PC-3 (cell line): Measurements from ENCODE around the gene KIAA2012. TPM values are rescaled to one million over a fixed set of nuclear protein-coding genes. Genes with fewer than 3 reads are reported as not detected.

ENCODE experiments used
- ATAC-seq: fragments of 200-7000 bp; cut with Tn5 transposase; 2 replicates; pipeline ENCODE4 v1.9.1; 2020; ENCODE audit warnings: mild to moderate bottlenecking, moderate library complexity
- BruUV-seq: library from RNA; stranded (reverse); fragments of 400-500 nt; replicated peaks from 2 replicates; lab custom pipeline; 2021; lab: Mats Ljungman, UMichigan
- CTCF ChIA-PET: fragments of 300-600 bp; sonication (Branson Sonifier 250); formaldehyde crosslinking; loops from one replicate; lab custom pipeline; 2022; ENCODE audit warnings: antibody characterized with exemption; lab: Charles Lee
- POLR2A ChIA-PET: fragments of 300-600 bp; sonication (Branson Sonifier 250); formaldehyde crosslinking; loops from one replicate; lab custom pipeline; 2022; ENCODE audit warnings: antibody characterized with exemption; ENCODE audit not compliant: unreplicated experiment; lab: Charles Lee
- DNase-seq: peaks from one replicate; pipeline ENCODE4 v3.0.0-alpha.2; 2015
- H2AFZ ChIP-seq: fragments of 300-600 bp; sonication (generic); 2 replicates; pipeline ENCODE4 v1.6.0; 2016; ENCODE audit warnings: antibody characterized with exemption, low read length
- H3F3A ChIP-seq: fragments of 300-600 bp; sonication (generic); one replicate; pipeline ENCODE4 v1.6.0; 2017; ENCODE audit warnings: antibody characterized with exemption, low read length, control low read depth, mild to moderate bottlenecking; ENCODE audit not compliant: unreplicated experiment
- H3K27ac ChIP-seq: fragments of 300-600 bp; sonication (generic); 2 replicates; pipeline ENCODE4 v1.5.1; 2016; ENCODE audit warnings: mild to moderate bottlenecking, low read length
- H3K27me3 ChIP-seq: fragments of 300-600 bp; sonication (generic); 2 replicates; pipeline ENCODE4 v1.6.1; 2016; ENCODE audit warnings: low read length, mixed read lengths
- H3K36me3 ChIP-seq: fragments of 300-600 bp; sonication (generic); 2 replicates; pipeline ENCODE4 v1.6.1; 2016; ENCODE audit warnings: low read depth, mixed run types, low read length, mixed read lengths
- H3K4me1 ChIP-seq: fragments of 300-600 bp; sonication (generic); 2 replicates; pipeline ENCODE4 v1.5.1; 2016; ENCODE audit warnings: low read length; ENCODE audit not compliant: insufficient read depth
- H3K4me2 ChIP-seq: fragments of 300-600 bp; sonication (generic); 2 replicates; pipeline ENCODE4 v1.6.0; 2016; ENCODE audit warnings: low read length
- H3K4me3 ChIP-seq: fragments of 300-600 bp; sonication (generic); 2 replicates; pipeline ENCODE4 v1.5.1; 2016; ENCODE audit warnings: mild to moderate bottlenecking, low read length, mixed read lengths
- H3K79me2 ChIP-seq: fragments of 300-600 bp; sonication (generic); 2 replicates; pipeline ENCODE4 v1.6.1; 2017; ENCODE audit warnings: low read length, mixed read lengths
- H3K9ac ChIP-seq: fragments of 300-600 bp; sonication (generic); 2 replicates; pipeline ENCODE4 v1.6.0; 2016; ENCODE audit warnings: mild to moderate bottlenecking, low read length
- H3K9me2 ChIP-seq: fragments of 300-600 bp; sonication (generic); replicated peaks from 2 replicates; pipeline ENCODE4 v1.6.1; 2016; ENCODE audit warnings: mixed run types, low read length, mixed read lengths
- H3K9me3 ChIP-seq: fragments of 300-600 bp; sonication (generic); 2 replicates; pipeline ENCODE4 v1.6.1; 2016; ENCODE audit warnings: low read length, mixed read lengths
- H4K20me1 ChIP-seq: fragments of 300-600 bp; sonication (generic); 2 replicates; pipeline ENCODE4 v1.6.1; 2016; ENCODE audit warnings: low read length, mixed read lengths
- EZH2 ChIP-seq: fragments of 300-600 bp; sonication (generic); IDR thresholded peaks from one replicate; pipeline ENCODE4 v1.6.1; 2017; ENCODE audit warnings: antibody characterized with exemption, mild to moderate bottlenecking, low read length; ENCODE audit not compliant: unreplicated experiment
- EZH2phosphoT487 ChIP-seq: fragments of 300-600 bp; sonication (generic); IDR thresholded peaks from 2 replicates; pipeline ENCODE4 v1.6.1; 2018; ENCODE audit warnings: mild to moderate bottlenecking, antibody characterized with exemption, low read length, borderline replicate concordance
- intact Hi-C: fragments of 100-400 bp; cut with micrococcal nuclease; formaldehyde crosslinking; loops from 2 replicates; pipeline ENCODE4 v1.9.0; 2023
- total RNA-seq: library from RNA; depleted of rRNA; stranded (reverse); fragments of >200 nt; gene quantifications from 2 replicates; pipeline ENCODE4 v1.2.3, GENCODE V29; 2014
- TF ChIP-seq, protein P1 (sequence below): fragments of 300-600 bp; sonication (generic); conservative IDR thresholded peaks from 2 replicates; pipeline ENCODE4 v1.5.1; 2017; ENCODE audit warnings: antibody characterized with exemption, low read depth, mild to moderate bottlenecking, low read length

KIAA2012 gene
- total RNA-seq, 1 experiment from 2014 or later: not detected

DNA sequence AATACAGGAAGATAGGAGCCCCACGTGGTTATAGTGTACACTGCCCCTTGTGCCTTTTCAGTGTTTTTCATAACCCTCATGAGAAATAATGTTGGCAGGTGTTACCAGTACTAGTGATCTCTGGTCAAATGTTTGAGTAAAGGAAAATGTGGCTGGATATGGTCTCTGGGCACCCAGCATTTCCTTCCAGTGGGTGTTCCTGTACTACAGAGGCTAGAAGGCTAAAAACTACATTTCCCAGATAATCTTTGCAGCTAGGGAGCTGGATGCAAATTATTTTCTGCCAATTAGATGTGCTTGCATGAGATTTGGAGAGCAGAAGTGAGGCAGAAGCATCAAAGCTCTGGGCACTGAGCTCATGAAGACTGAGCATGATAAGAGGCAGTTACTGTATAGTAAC is 45.1 kb downstream of the KIAA2012 start:
- Histone ChIP-seq H3K9ac (no peak overlapping the region), H2AFZ (no peak overlapping the region), H3K4me2 (no peak overlapping the region), H3K4me1 (peaks cover 29% of the 10 kb centered on the region), H3K79me2 (no peaks in the 10 kb centered on the region), H3K4me3 (no peak overlapping the region), H3K9me2 (no peaks in the 10 kb centered on the region), H3K27me3 (no peaks in the 10 kb centered on the region), H3F3A (no peaks in the 10 kb centered on the region), H3K27ac (no peak overlapping the region), H3K36me3 (no peaks in the 10 kb centered on the region), H3K9me3 (no peaks in the 10 kb centered on the region), H4K20me1 (no peaks in the 10 kb centered on the region)
- POLR2A ChIA-PET: no interaction called here
- intact Hi-C loops: no loop called here
- ATAC-seq (no peak), DNase-seq (no peak)
- TF ChIP-seq EZH2 (no peak), EZH2phosphoT487 (no peak)
- TF ChIP-seq, protein P1, sequence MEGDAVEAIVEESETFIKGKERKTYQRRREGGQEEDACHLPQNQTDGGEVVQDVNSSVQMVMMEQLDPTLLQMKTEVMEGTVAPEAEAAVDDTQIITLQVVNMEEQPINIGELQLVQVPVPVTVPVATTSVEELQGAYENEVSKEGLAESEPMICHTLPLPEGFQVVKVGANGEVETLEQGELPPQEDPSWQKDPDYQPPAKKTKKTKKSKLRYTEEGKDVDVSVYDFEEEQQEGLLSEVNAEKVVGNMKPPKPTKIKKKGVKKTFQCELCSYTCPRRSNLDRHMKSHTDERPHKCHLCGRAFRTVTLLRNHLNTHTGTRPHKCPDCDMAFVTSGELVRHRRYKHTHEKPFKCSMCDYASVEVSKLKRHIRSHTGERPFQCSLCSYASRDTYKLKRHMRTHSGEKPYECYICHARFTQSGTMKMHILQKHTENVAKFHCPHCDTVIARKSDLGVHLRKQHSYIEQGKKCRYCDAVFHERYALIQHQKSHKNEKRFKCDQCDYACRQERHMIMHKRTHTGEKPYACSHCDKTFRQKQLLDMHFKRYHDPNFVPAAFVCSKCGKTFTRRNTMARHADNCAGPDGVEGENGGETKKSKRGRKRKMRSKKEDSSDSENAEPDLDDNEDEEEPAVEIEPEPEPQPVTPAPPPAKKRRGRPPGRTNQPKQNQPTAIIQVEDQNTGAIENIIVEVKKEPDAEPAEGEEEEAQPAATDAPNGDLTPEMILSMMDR: no peak
- CTCF ChIA-PET: no interaction called here
- BruUV-seq: no TSS peak

DNA sequence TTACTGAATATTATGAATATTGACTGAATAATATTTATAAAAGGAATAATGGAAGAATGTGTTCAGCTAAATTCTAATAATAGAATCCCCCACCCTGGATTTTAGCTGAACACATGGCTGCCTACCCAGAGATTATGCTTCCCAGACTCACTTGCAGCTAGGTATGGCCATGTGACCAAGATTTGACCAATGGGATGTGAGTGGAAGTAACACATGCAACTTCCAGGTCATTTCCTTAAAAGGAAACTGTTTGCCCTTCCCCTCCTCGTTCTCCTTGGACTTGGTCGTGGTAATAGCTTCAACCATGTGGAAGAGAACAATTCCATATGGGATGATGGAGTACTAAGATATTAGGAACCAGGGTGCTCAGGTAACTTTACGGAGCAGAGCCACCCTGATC is 47.8 kb downstream of the KIAA2012 start:
- H3K27me3 ChIP-seq: no peaks in the 10 kb centered on the region
- H3K4me3 ChIP-seq: no peak overlapping the region
- H3K9me3 ChIP-seq: no peaks in the 10 kb centered on the region
- POLR2A ChIA-PET: no interaction called here
- H3F3A ChIP-seq: no peaks in the 10 kb centered on the region
- no peak for ATAC-seq
- no peak for DNase-seq
- no peak overlapping the region for H2AFZ ChIP-seq
- no peaks in the 10 kb centered on the region for H3K79me2 ChIP-seq
- TF ChIP-seq EZH2: no peak
- TF ChIP-seq, protein P1: no peak
- TF ChIP-seq EZH2phosphoT487: no peak
- CTCF ChIA-PET: interaction anchor here (0.5 kb wide), 1 partner anchor 929 kb away, joined by 3 read pairs; no protein-coding TSS in a partner anchor
- no peaks in the 10 kb centered on the region for H4K20me1 ChIP-seq
- intact Hi-C loops: no loop called here
- H3K36me3 ChIP-seq: no peaks in the 10 kb centered on the region
- H3K4me2 ChIP-seq: no peak overlapping the region
- H3K4me1 ChIP-seq: peaks cover 5% of the 10 kb centered on the region
- no peak overlapping the region for H3K9ac ChIP-seq
- H3K27ac ChIP-seq: no peak overlapping the region
- BruUV-seq: no TSS peak
- H3K9me2 ChIP-seq: no peaks in the 10 kb centered on the region

DNA sequence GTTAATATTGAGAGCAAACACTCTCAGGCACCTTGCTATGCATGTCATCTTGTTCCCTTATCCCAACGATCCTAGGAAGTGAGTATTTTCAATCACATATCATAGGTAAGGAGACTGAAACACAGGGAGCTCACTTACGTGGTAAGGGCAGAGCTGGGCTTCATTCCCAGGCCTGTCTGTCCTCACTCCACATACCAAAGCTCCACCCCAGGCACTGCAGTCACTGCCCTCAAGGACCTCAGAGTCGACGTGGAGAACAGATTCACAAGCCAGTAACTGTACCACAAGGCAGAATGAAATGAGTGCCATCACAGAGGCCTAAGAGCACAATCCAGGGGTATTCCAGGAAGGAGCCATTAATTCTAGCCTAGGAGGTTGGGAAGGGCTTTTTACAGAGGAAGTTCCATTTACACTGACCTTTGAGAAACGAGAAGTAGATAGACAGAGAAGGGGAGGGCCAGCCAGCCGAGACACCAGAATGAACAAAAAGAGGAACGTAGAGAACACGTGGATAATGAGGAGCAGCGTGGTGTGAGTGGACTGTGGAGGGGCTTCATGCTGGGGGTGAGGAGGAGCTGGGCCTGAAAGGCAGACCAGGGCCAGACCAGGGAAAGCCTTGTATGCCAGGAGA is 48.6 kb downstream of the KIAA2012 start:
- no peak for DNase-seq
- H3K36me3 ChIP-seq: no peaks in the 10 kb centered on the region
- H3K9me3 ChIP-seq: no peaks in the 10 kb centered on the region
- H2AFZ ChIP-seq: no peak overlapping the region
- no peaks in the 10 kb centered on the region for H4K20me1 ChIP-seq
- intact Hi-C loops: no loop called here
- H3F3A ChIP-seq: no peaks in the 10 kb centered on the region
- no peak for TF ChIP-seq EZH2phosphoT487
- TF ChIP-seq EZH2: no peak
- TF ChIP-seq, protein P1: no peak
- H3K9ac ChIP-seq: no peak overlapping the region
- no peaks in the 10 kb centered on the region for H3K27me3 ChIP-seq
- no peaks in the 10 kb centered on the region for H3K9me2 ChIP-seq
- ChIA-PET CTCF (no interaction called here), POLR2A (no interaction called here)
- H3K79me2 ChIP-seq: no peaks in the 10 kb centered on the region
- no peak for ATAC-seq
- H3K27ac ChIP-seq: no peak overlapping the region
- no peaks in the 10 kb centered on the region for H3K4me1 ChIP-seq
- no peak overlapping the region for H3K4me2 ChIP-seq
- no TSS peak for BruUV-seq
- H3K4me3 ChIP-seq: no peak overlapping the region
